ENCODE measurements around the gene FAM221B. TPM values are rescaled to one million over a fixed set of nuclear protein-coding genes. Genes with fewer than 3 reads are reported as not detected.

Gene FAM221B
- total RNA-seq, 2 donors from 2014 or later: not detected

GRCh38 chr9:35808433-35808832 lies 20.1 kb downstream of the FAM221B start:
- Mint-ChIP-seq H3K27ac (peak overlapping the region; percentile 8), H3K4me3 (no peak overlapping the region), H3K27me3 (no peaks in the 10 kb centered on the region), H3K36me3 (ENCODE audit: low read depth) (no peaks in the 10 kb centered on the region), H3K4me1 (peaks cover 17% of the 10 kb centered on the region)
- no peaks in the 10 kb centered on the region for H3K9me3 ChIP-seq (ENCODE audit: control insufficient read depth, low read length, poor library complexity, severe bottlenecking)
- ATAC-seq (no peak), DNase-seq (no peak)

GRCh38 chr9:35806101-35806500 lies 22.4 kb downstream of the FAM221B start:
- H3K27me3 Mint-ChIP-seq: no peaks in the 10 kb centered on the region
- DNase-seq: no peak
- H3K36me3 Mint-ChIP-seq (ENCODE audit: low read depth): peaks cover 5% of the 10 kb centered on the region
- H3K27ac Mint-ChIP-seq: no peak overlapping the region
- H3K4me1 Mint-ChIP-seq: peaks cover 4% of the 10 kb centered on the region
- H3K9me3 ChIP-seq (ENCODE audit: control insufficient read depth, low read length, poor library complexity, severe bottlenecking): no peaks in the 10 kb centered on the region
- ATAC-seq: no peak
- no peak overlapping the region for H3K4me3 Mint-ChIP-seq

GRCh38 chr9:35801328-35802128 lies 27.0 kb downstream of the FAM221B start:
- Mint-ChIP-seq H3K4me1 (peaks cover 11% of the 10 kb centered on the region), H3K27me3 (no peaks in the 10 kb centered on the region), H3K27ac (no peak overlapping the region), H3K36me3 (ENCODE audit: low read depth) (peaks cover 12% of the 10 kb centered on the region), H3K4me3 (no peak overlapping the region)
- no peak for DNase-seq
- H3K9me3 ChIP-seq (ENCODE audit: control insufficient read depth, low read length, poor library complexity, severe bottlenecking): no peaks in the 10 kb centered on the region
- ATAC-seq: no peak

- Mint-ChIP-seq H3K4me3 (no peak overlapping the region), H3K36me3 (ENCODE audit: low read depth) (peaks cover 12% of the 10 kb centered on the region)
These were observed 28.0 kb downstream of the FAM221B start for GRCh38 chr9:35800530-35800929.

GRCh38 chr9:35798658-35799374 lies 29.7 kb downstream of the FAM221B start:
- Mint-ChIP-seq H3K27me3 (no peaks in the 10 kb centered on the region), H3K4me1 (peaks cover 20% of the 10 kb centered on the region), H3K36me3 (ENCODE audit: low read depth) (peaks cover 12% of the 10 kb centered on the region), H3K4me3 (no peak overlapping the region), H3K27ac (no peak overlapping the region)
- ATAC-seq (no peak), DNase-seq (no peak)
- no peaks in the 10 kb centered on the region for H3K9me3 ChIP-seq (ENCODE audit: control insufficient read depth, low read length, poor library complexity, severe bottlenecking)

More at GRCh38 chr9:35800530-35800929, 28.0 kb downstream of the FAM221B start:
- no peaks in the 10 kb centered on the region for H3K9me3 ChIP-seq (ENCODE audit: control insufficient read depth, low read length, poor library complexity, severe bottlenecking)
- H3K27me3 Mint-ChIP-seq: no peaks in the 10 kb centered on the region
- H3K27ac Mint-ChIP-seq: peak overlapping the region; percentile 79
- peaks cover 12% of the 10 kb centered on the region for H3K4me1 Mint-ChIP-seq
- no peak for DNase-seq
- ATAC-seq: no peak

GRCh38 chr9:35797311-35798109 lies 31.0 kb downstream of the FAM221B start:
- no peaks in the 10 kb centered on the region for H3K9me3 ChIP-seq (ENCODE audit: control insufficient read depth, low read length, poor library complexity, severe bottlenecking)
- Mint-ChIP-seq H3K4me1 (peaks cover 24% of the 10 kb centered on the region), H3K4me3 (no peak overlapping the region), H3K27me3 (no peaks in the 10 kb centered on the region), H3K27ac (peak overlapping the region; percentile 56), H3K36me3 (ENCODE audit: low read depth) (peaks cover 15% of the 10 kb centered on the region)
- ATAC-seq (no peak), DNase-seq (no peak)

- Mint-ChIP-seq H3K4me3 (no peak overlapping the region), H3K4me1 (peaks cover 24% of the 10 kb centered on the region), H3K27ac (no peak overlapping the region), H3K36me3 (ENCODE audit: low read depth) (peaks cover 7% of the 10 kb centered on the region), H3K27me3 (no peaks in the 10 kb centered on the region)
- no peak for ATAC-seq
- DNase-seq: no peak
- no peaks in the 10 kb centered on the region for H3K9me3 ChIP-seq (ENCODE audit: control insufficient read depth, low read length, poor library complexity, severe bottlenecking)
These were observed 32.8 kb downstream of the FAM221B start for GRCh38 chr9:35795695-35796094.

- H3K4me3 Mint-ChIP-seq: no peak overlapping the region
These were observed 35.1 kb downstream of the FAM221B start for GRCh38 chr9:35793461-35793860.

GRCh38 chr9:35792826-35793225 lies 35.7 kb downstream of the FAM221B start:
- peak overlapping the region; percentile 72 for H3K27ac Mint-ChIP-seq
- H3K4me1 Mint-ChIP-seq: peaks cover 23% of the 10 kb centered on the region
- DNase-seq (no peak), ATAC-seq (no peak)
- H3K36me3 Mint-ChIP-seq (ENCODE audit: low read depth): peaks cover 3% of the 10 kb centered on the region
- H3K9me3 ChIP-seq (ENCODE audit: control insufficient read depth, low read length, poor library complexity, severe bottlenecking): no peaks in the 10 kb centered on the region
- no peaks in the 10 kb centered on the region for H3K27me3 Mint-ChIP-seq
- no peak overlapping the region for H3K4me3 Mint-ChIP-seq

More at GRCh38 chr9:35793461-35793860, 35.1 kb downstream of the FAM221B start:
- Mint-ChIP-seq H3K36me3 (ENCODE audit: low read depth) (peaks cover 3% of the 10 kb centered on the region), H3K4me1 (peaks cover 23% of the 10 kb centered on the region), H3K27me3 (no peaks in the 10 kb centered on the region), H3K27ac (peak overlapping the region; percentile 72)
- no peaks in the 10 kb centered on the region for H3K9me3 ChIP-seq (ENCODE audit: control insufficient read depth, low read length, poor library complexity, severe bottlenecking)
- ATAC-seq (no peak), DNase-seq (no peak)

- no peak for ATAC-seq
- H3K27me3 Mint-ChIP-seq: no peaks in the 10 kb centered on the region
- H3K4me3 Mint-ChIP-seq: no peak overlapping the region
These were observed 36.3 kb downstream of the FAM221B start for GRCh38 chr9:35792024-35792813.

GRCh38 chr9:35791297-35791921 lies 37.1 kb downstream of the FAM221B start, which contains the start of gene NPR2:
Gene NPR2 (plus strand): TSS chr9:35791591. CDS start chr9:35792409, 818 bp downstream.
- DNase-seq (no peak), ATAC-seq (no peak)
- H3K4me1 Mint-ChIP-seq: peaks cover 20% of the 10 kb centered on the region
- peaks cover 3% of the 10 kb centered on the region for H3K36me3 Mint-ChIP-seq (ENCODE audit: low read depth)
- H3K27ac Mint-ChIP-seq: no peak within 1 kb of the TSS
- no peaks in the 10 kb centered on the region for H3K9me3 ChIP-seq (ENCODE audit: control insufficient read depth, low read length, poor library complexity, severe bottlenecking)
- no peak within 1 kb of the TSS for H3K4me3 Mint-ChIP-seq
- no peaks in the 10 kb centered on the region for H3K27me3 Mint-ChIP-seq

More at GRCh38 chr9:35792024-35792813, 36.3 kb downstream of the FAM221B start:
- peaks cover 3% of the 10 kb centered on the region for H3K36me3 Mint-ChIP-seq (ENCODE audit: low read depth)
- peaks cover 25% of the 10 kb centered on the region for H3K4me1 Mint-ChIP-seq
- no peaks in the 10 kb centered on the region for H3K9me3 ChIP-seq (ENCODE audit: control insufficient read depth, low read length, poor library complexity, severe bottlenecking)
- no peak overlapping the region for H3K27ac Mint-ChIP-seq
- no peak for DNase-seq
